ENCODE data around the gene P2RX6.
"Not testable (repeated sequence)": the region's sequence is repeated elsewhere in the genome, so short reads cannot be mapped to it uniquely, and the experiment has no call there.

GRCh38 chr22:21048965-21049364 is 34.0 kb downstream of the P2RX6 start:
- not testable (repeated sequence) for TF ChIP-seq CTCF (IDR thresholded peaks at IDR 0.05); POLR2A (IDR thresholded peaks at IDR 0.05; ENCODE audit: low read depth)
